HG02798 (cell line): ENCODE data around the gene SHMT1.
A peak's percentile ranks its signal among the peaks of the same experiment; 100 is the strongest.
"Not testable (repeated sequence)": the region's sequence is repeated elsewhere in the genome, so short reads cannot be mapped to it uniquely, and the experiment has no call there.

ENCODE experiments used
- ATAC-seq: cut with Tn5 transposase; IDR thresholded peaks from one replicate; pipeline ENCODE4 v1.9.1; 2021; ENCODE audit warnings: mild to moderate bottlenecking; ENCODE audit not compliant: unreplicated experiment, poor library complexity

Gene SHMT1

DNA sequence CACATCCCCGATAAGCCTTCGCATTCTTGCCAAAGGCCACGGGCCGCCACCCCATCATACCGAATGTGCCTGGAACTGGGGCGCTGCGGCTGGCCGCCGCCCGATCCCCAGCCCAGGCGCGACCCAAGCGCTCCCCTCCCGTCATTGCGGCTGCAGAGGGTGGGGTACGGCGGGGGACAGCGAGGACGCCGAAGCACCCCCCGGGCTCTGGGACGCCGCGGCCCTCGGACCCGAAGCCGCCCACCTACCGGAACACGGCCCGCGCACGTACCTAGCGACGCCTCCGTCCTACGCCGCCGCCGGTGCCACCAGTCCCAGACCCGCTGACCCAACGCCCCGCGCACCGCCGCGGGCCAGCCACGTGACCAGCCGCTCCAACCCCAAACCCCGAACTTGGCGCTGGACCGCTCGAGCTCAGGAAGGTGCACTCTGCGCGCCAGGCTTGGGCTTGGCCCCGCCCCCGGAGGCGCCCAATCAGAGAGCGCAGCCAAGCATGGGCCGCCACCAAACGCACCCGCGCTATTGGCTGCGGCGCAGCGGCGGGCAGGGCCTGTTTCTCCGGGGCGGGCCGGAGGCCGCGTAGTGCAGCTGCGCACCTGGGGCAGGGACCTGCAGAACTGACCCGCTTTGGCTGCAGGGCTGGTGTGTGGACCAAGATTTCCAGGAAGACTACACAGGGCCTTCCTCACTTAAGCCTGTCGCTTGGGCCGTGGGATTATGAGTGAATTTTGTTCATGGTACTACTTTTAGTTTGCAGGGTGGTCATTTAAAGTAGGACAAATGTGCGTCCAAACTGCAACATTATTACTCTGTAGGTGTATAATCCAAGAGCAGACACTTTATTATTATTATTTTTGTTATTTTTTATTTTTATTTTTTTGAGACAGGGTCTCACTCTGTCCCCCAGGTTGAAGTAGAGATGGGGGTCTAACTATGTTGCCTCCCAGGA, at the start of gene SHMT1:
TSS of gene SHMT1 (minus strand) at position 450 of the 949 bp plus-strand sequence. CDS start 7,569 bp downstream, outside the sequence.
- ATAC-seq, result peak; percentile 99

DNA sequence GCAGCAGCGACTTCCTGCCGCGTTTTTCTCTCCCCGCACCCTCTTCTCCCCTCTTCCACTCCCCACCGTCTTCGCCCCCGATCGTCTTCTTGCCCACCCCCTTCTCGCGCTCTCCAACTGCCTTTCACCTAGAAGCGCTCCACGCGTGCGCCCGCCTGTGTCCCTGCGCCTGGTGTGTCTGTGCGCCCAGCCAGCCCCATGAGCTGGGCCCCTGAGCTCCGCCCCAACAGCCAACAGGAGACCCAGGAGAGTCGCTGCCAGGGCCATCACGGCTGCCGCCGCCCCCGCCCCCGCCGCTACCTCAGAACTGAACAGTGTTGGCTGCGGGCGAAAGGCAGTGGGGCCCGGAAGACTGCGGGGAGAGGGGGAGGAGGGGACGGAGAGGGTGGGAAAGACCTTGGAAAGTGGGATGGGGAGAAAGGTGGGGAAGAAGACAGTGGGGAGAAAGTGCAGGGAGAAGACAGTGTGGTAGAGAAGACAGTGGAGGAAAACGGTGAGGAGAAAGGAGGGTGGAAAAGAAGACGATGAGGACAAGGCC, 48.7 kb upstream of the SHMT1 start:
- ATAC-seq, result peak; percentile 89

DNA sequence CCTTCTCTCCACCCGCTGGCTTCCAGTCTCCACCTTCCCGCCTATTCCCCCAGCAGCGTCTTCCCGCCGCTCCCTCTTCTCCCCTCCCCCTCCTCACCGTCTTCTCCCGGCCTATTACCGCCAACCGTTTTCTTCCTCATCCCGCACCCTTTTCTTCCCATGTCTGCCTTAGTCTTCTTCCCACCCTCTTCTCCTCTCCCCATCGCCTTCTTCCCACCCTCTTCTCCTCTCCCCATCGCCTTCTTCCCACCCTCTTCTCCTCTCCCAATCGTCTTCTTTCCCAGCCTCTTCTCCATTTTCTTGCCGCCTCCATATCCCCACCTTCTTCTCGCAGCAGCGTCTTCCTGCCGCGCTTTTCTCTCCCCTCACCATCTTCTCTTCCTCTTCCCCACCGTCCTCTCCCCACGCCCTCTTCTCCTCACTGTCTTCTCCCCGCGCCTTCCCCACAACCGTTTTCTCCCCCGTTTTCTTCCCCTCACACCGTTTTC, 48.1 kb upstream of the SHMT1 start:
- ATAC-seq, result peak; percentile 12

DNA sequence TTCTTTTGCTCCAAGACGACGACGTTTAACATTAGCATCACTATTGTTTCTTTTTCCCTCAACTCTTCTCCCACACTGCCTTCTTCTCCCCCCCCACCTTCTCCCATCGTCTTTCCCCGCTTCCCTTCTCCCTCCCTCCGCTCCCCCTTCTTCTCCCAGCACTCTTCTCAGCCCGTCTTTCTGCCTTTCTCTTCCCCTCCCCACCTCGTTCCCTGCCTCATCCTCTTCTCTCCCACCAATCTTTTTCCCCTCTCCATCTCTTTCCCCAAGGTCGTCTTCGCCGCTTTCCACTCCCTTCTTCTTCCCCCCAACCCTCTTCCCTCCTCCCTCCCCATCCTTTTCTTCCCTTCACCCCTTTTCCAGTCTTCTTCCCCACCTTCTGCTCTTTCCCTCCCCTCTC, 47.4 kb upstream of the SHMT1 start:
- ATAC-seq, result not testable (repeated sequence)

DNA sequence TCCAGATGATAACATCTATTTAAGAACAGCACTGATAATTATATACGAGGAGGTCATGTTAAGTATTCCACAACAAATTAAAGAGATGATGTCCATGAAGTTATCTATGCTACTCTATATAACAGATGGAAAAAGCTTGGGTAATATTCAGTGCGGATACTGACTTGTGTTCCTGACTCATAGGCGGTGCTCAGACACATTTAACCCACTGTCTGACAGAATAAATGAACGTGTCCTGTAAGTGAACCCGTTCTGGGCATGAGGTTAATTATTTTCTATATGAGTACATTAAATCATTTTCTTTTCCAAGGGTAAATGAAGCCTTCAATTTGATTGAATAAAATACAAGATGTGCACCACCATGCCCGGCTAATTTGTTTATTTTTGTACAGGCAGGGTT, 46.0 kb upstream of the SHMT1 start:
- ATAC-seq, result not testable (repeated sequence)

DNA sequence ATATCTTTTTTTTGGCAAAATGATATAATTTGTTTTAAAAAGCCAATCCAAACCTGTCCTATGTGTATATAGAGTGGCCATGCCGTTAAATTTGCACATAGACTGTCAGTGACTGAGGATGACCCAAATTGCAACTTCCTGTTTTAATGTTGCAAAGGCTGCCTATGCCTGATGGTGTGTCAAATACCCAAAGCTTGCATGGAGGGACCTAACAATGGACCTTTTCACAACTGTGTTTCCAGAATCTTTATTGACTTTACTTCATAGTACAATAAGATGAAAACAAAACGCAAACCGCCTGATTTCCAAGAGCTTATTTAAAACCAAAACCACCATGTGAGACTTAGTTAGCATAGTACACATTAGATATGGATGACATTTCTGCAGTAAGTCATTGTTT, 45.6 kb upstream of the SHMT1 start:
- not testable (repeated sequence) for ATAC-seq

DNA sequence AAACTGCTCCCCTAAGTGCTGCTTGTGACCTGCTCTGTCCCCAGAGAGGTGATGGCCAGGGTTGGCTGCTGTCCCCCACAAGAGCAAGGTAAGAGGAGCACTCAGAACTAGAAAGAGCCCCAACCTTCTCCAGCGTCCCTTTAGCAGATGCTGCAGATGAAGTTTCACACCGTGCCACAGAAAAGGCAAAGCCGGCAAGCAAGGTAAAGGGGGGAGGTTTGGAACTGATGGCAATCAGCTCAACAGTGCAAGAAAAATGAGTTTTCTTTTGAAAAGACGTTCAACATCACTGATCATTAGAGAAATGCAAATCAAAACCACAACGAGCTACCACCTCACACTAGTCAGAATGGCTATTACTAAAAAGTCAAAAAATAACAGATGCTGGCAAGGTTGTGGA, 40.3 kb upstream of the SHMT1 start:
- peak; percentile 79 for ATAC-seq

DNA sequence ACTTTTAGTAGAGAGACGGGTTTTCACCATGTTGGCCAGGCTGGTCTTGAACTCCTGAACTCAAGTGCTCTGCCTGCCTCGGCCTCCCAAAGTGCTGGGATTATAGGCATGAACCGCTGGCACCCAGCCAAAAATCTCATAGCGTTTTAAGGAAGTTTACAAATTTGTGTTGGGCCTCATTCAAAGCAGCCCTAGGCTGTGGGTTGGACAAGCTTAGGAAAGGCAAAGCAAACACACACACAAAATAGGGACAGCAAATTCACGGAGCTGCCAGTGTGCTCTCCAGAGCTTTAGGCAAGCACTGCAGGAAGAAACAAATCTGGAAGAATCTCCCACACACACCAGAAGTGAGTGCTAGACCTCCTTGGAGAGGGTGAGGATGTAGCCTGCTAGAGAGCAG, 39.8 kb upstream of the SHMT1 start:
- ATAC-seq, result peak; percentile 16

DNA sequence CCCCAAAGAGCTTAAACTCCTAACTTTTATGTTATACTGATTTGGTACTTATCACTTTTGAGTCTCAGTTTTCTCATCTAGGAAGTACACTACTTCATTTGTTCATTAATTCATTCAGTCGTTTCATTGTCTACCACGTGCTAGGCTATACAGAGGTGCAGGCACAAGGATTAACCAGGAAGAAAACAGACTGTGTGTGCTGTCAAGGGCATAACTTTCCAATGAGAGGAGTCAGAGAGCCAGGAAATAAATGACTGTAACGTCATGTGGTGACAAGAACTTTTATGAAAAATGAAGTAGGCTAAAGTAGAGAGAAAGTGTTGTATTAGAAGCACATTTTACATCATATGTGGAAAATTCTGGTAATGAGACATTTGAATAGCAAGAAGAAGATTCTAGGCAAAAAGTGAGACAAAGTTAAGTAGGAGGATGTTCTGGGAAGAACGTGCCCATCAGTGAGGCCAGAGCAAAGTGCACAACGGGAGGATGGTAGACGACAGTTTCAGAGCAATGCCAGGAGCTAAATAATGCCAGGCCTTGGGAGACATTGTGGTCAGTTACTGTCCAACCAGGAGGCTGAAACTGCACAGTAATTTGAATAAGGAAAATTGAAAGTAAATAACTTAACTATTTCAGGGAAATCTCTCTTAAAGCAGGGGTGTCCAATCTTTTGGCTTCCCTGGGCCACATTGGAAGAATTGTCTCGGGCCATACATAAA, 38.7 kb upstream of the SHMT1 start:
- ATAC-seq, result not testable (repeated sequence)

DNA sequence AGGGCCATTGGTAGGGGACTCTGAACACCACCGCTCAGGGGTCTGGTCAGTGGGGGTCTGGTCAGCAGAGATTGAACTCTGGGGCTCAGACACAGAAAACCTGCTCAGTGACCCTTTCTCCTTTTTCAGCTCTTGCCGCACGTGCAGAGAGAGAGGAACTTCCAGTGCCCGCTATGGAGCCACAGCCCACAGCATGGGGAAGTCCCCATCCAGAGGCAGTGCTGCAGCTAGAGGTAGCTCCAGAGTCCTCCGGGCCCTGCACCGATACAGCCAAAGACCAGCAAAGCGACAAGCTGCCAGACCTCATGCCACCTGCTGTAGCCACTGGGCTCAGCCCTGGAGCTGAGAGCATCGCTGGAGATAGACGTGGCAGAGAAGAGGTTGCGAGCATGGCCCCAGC, 25.4 kb upstream of the SHMT1 start:
- not testable (repeated sequence) for ATAC-seq

DNA sequence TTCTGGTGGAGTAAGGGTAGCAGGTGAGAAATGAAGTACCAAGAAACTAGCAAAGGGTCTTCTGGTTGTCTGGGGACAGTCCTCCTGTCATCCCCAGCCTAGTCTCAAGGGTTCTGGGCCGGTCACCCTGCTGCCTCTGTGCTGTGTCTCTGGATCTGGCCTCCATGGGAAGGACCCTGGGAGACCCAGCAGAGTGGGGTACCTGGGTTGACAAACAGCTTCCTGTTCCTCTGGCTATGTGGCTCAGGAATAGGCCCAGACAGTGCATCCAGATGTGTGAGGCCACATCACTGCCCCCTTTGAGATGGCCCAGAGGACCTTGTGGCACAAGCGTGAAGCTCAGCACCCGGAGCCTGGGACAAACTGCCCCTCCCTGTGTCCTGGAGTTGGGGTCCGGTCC, 24.9 kb upstream of the SHMT1 start:
- not testable (repeated sequence) for ATAC-seq

DNA sequence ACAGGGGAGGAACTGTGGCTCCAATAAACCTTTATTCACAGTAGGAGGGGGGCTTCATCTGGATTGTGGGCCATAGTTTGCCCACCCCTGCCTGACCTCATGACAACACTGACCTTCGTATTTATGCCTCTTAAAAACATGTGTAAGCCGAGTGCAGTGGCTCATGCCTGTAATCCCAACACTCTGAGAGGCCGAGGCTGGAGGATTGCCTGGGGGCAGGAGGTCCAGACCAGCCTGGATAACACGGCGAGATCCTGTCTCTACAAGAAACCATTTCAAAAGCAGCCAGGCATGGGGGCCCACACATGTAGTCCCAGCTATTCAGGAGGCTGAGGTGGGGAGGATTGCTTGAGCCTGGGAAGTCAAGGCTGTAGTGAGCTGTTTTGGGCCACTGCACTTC, 24.2 kb upstream of the SHMT1 start:
- not testable (repeated sequence) for ATAC-seq

DNA sequence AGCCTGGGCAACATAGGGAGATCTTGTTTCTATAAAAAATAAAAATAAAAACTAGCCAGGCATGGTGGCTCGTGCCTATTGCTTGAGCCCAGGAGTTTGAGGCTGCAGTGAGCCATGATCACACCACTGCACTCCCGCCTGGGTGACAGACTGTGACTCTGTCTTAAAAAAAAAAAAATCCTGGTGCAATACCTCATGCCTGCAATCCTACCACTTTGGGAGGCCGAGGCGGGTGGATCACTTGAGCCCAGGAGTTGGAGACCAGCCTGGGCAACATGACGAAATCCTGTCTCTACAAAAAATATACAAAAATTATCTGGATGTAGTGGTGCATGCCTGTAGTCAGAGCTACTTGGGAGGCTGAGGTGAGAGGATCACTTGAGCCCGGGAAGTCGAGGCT, 20.9 kb upstream of the SHMT1 start:
- not testable (repeated sequence) for ATAC-seq

DNA sequence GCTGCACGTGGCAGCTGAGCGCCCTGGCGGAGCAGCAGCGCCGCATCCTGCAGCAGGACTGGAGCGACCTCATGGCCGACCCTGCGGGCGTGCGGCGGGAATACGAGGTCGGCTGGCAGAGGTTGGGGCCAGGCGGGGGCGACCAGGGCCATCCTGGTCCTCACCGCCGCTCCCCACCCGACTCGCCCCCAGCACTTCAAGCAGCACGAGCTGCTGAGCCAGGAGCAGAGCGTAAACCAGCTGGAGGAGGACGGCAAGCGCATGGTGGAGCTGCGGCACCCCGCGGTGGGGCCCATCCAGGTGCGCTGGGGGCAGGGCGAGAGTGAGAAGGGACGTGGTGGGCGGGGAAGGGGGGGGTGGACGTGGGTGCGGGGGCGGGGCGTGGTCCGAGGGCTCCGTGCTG, 19.7 kb upstream of the SHMT1 start:
- not testable (repeated sequence) for ATAC-seq

DNA sequence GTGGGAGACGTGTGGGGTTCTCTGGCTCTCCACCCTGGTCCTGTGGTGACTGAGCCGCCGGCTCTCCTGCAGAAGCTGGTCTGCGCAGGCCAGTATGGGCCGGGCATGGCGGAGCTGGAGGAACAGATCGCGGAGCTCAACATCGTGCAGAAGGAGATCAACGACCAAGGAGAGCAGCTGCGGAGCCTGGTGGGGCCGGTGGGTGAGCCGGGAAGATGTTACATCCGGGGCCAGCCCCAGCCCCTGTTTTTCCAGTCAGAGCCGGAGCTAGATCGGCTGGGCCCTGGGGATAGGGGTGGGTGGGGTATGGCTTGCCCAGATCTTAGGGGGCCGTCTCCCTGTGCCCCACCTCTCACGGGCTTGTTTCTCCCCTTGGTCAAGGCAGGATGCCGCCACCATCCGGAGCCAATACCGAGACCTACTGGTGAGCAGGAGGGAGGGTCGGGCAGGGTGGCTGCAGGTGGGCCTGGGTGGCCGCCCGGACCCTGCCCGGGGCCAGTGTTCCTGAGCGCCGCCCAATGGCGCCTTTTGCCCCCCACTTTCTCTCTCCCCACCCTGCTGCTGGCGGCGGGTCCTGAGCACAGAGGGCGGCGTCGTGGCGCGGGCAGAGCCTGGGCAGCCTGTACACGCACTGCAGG, 19.2 kb upstream of the SHMT1 start:
- no peak for ATAC-seq

DNA sequence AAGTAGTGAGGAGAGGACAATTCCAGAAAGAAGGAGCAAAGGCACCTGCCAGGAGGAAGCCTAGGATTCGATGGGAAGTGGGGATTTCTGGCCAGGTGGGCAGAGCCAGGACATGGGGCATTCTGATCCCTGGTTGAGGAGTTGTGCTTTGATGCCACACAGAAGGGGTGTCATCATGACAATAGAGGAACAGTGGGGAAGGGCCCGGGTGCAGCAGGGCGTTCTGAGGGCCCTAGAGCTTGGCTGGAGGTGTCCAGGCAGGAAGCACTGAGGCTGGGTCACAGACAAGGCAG, 18.5 kb upstream of the SHMT1 start:
- ATAC-seq, result no peak

DNA sequence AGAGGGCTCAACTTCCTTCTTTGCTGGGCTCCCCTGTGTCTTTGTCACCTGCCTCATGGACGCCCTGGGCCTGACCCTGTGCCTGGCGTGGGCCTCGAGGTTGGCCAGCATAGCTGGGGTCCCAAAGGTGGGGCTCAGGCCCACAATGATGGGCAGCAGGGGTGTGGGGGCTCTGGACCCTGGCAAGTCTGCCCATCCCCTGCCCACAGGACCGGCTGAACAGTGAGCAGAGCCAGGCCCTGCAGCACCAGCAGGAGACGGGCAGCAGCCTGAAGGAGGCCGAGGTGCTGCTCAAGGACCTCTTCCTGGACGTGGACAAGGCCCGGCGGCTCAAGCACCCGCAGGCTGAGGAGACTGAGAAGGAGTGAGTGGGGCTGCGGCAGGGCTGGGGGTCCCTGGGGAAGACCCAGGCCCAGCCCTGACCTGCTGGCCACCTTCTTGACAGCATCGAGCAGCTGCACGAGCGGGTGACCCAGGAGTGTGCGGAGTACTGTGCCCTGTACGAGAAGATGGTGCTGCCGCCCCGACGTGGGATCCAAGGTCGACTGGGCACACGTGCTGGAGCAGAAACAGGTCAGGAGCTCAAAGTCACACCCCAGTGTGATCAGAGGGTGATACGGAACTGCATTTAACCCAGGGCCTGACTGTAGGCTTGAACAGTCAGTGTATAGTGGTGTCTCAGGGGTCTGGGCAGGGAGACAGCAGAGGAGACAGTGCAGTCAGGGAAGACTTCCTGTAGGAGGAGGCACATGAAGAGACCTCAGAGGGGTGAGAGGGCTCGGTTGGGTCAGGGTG, 18.0 kb upstream of the SHMT1 start:
- no peak for ATAC-seq

DNA sequence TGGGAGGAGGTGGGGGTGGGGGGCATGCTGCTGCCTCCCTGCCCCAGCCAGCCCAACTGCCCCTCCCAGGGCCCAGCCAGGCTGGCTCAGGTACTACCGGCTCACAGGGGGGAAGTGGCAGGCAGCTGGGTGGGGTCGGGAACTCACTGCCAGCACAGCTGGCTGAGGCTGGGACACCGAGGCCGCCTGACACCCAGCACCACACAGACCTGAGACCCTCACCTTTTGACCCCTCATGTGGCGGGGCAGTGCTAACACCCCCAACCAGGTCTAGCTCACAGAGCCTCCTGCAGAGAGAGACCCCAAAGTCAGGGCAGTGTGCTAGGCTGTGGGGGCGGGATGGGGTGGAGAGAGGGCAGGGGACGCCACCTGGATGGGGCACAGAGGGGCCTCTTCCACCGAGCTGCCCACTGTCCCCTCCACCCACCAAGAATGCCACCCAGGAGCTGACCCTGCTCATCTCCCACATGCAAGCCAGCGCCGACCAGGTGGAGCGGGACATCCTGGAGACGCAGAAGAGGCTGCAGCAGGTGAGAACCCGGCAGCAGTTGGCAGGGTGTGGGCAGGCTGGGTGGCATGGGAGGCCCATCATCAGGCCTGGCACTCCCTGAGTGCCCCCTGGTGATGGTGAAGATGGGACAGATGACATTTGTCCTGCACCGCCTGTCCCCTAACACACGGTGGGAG, 17.3 kb upstream of the SHMT1 start:
- ATAC-seq, result no peak
